A549 (cell line): Measurements from ENCODE around the gene RND2. TPM values are rescaled to one million over a fixed set of nuclear protein-coding genes. Genes with fewer than 3 reads are reported as not detected.

Source experiments
- ATAC-seq, 2 experiments: fragments of 200-7000 bp in 1 of 2; fragments of >200 bp in 1 of 2; cut with Nextera tagmentation in 1 of 2; cut with Tn5 transposase in 1 of 2; 3 replicates each; pipeline versions ENCODE4 v1.8.0 to v1.9.1; 2018 to 2020; ENCODE audit warnings: mild to moderate bottlenecking in 1 of 2, moderate library complexity in 1 of 2
- CTCF ChIA-PET: fragments of 300-600 bp; sonication (Branson Sonifier 250); formaldehyde crosslinking; extraction: SDS; loops from one replicate; lab custom pipeline; 2021; ENCODE audit warnings: antibody characterized with exemption, inconsistent platforms; lab: Yijun Ruan, JAX
- POLR2A ChIA-PET: fragments of 350-600 bp; formaldehyde crosslinking; extraction: SDS; loops from one replicate; lab custom pipeline; 2021; ENCODE audit warnings: antibody characterized with exemption, inconsistent platforms; lab: Yijun Ruan, JAX
- DNase-seq, 2 experiments: peaks; one replicate each; pipeline versions ENCODE4 v3.0.0 to v3.0.0-alpha.2; 2011 to 2016; ENCODE audit warnings: low read depth in 1 of 2, low spot score in 1 of 2
- FAIRE-seq: peaks from 2 replicates; lab custom pipeline; 2011; peaks lifted over from hg19 to GRCh38; lab: Jason Lieb, UNC
- H3K27ac ChIP-seq, 2 experiments: fragments of >200 bp; sonication (Bioruptor Twin); formaldehyde crosslinking; 3 replicates each; pipeline ENCODE4 v1.5.1; 2016 to 2017
- H3K4me1 ChIP-seq: fragments of >200 bp; sonication (Bioruptor Twin); formaldehyde crosslinking; 3 replicates; pipeline ENCODE4 v1.6.1; 2016
- H3K4me2 ChIP-seq: fragments of >200 bp; sonication (Bioruptor Twin); formaldehyde crosslinking; 3 replicates; pipeline ENCODE4 v1.6.1; 2016
- H3K4me3 ChIP-seq: fragments of >200 bp; sonication (Bioruptor Twin); formaldehyde crosslinking; 3 replicates; pipeline ENCODE4 v1.5.1; 2016
- H3K9me3 ChIP-seq: fragments of >200 bp; sonication (Bioruptor Twin); formaldehyde crosslinking; 3 replicates; pipeline ENCODE4 v1.6.1; 2016
- BCL3 ChIP-seq: fragments of >200 bp; sonication (Bioruptor Twin); formaldehyde crosslinking; IDR thresholded peaks from 3 replicates; pipeline ENCODE4 v1.6.1; 2016
- CBX2 ChIP-seq: fragments of 200-600 bp; sonication (generic); IDR thresholded peaks from 2 replicates; pipeline ENCODE4 v1.6.1; 2016; ENCODE audit warnings: low read depth, mild to moderate bottlenecking, borderline replicate concordance
- CHD4 ChIP-seq: fragments of 200-600 bp; sonication (generic); IDR thresholded peaks from 2 replicates; pipeline ENCODE4 v1.6.1; 2016; ENCODE audit warnings: antibody characterized with exemption, mild to moderate bottlenecking, borderline replicate concordance
- CTCF ChIP-seq: fragments of >200 bp; sonication (Bioruptor Twin); formaldehyde crosslinking; IDR thresholded peaks from 3 replicates; pipeline ENCODE4 v1.5.1; 2016
- E2F6 ChIP-seq: IDR thresholded peaks from 2 replicates; pipeline ENCODE4 v1.6.1; 2012; ENCODE audit warnings: low read depth, borderline replicate concordance
- EHF ChIP-seq: fragments of 250-450 bp; sonication (Bioruptor Pico); IDR thresholded peaks from 2 replicates; pipeline ENCODE4 v1.5.0; 2020; ENCODE audit warnings: mild to moderate bottlenecking
- EHMT2 ChIP-seq: fragments of 200-600 bp; sonication (generic); IDR thresholded peaks from 2 replicates; pipeline ENCODE4 v1.6.1; 2016; ENCODE audit warnings: antibody characterized with exemption, low read depth, mild to moderate bottlenecking, moderate library complexity
- EP300 ChIP-seq, 2 experiments: fragments of >200 bp; sonication (Bioruptor Twin); formaldehyde crosslinking; IDR thresholded peaks; 2 replicates in 1 of 2; 3 replicates in 1 of 2; pipeline ENCODE4 v1.6.1; 2016 to 2017
- FOSB ChIP-seq: fragments of 250-450 bp; sonication (Bioruptor Pico); IDR thresholded peaks from 2 replicates; pipeline ENCODE4 v1.5.0; 2020; ENCODE audit warnings: mild to moderate bottlenecking, moderate library complexity
- FOSL2 ChIP-seq, 2 experiments: fragments of 450-650 bp in 1 of 2; fragments of >200 bp in 1 of 2; sonication (Bioruptor Twin) in 1 of 2; formaldehyde crosslinking; IDR thresholded peaks; 2 replicates each; pipeline versions ENCODE4 v1.5.0 to v1.6.1; 2016 to 2020; ENCODE audit warnings: mild to moderate bottlenecking in 1 of 2, moderate library complexity in 1 of 2
- GATA3 ChIP-seq: IDR thresholded peaks from 2 replicates; pipeline ENCODE4 v1.6.1; 2012; ENCODE audit warnings: borderline replicate concordance
- HDAC2 ChIP-seq: fragments of 200-600 bp; sonication (generic); IDR thresholded peaks from 2 replicates; pipeline ENCODE4 v1.6.1; 2016
- HEYL ChIP-seq: fragments of 250-450 bp; sonication (Bioruptor Pico); IDR thresholded peaks from 2 replicates; pipeline ENCODE4 v1.8.0; 2021; ENCODE audit warnings: mild to moderate bottlenecking, moderate library complexity
- HMGXB4 ChIP-seq: fragments of 250-450 bp; sonication (Bioruptor Pico); IDR thresholded peaks from 2 replicates; pipeline ENCODE4 v1.5.0; 2021; ENCODE audit warnings: mild to moderate bottlenecking, moderate library complexity, borderline replicate concordance
- HOXB13 ChIP-seq: fragments of 250-450 bp; sonication (Bioruptor Pico); IDR thresholded peaks from 2 replicates; pipeline ENCODE4 v1.5.0; 2020; ENCODE audit warnings: low read depth, mild to moderate bottlenecking, moderate library complexity
- JUN ChIP-seq, 2 experiments: fragments of >200 bp; sonication (Bioruptor Twin); formaldehyde crosslinking; IDR thresholded peaks; 2 replicates in 1 of 2; 3 replicates in 1 of 2; pipeline ENCODE4 v1.6.1; 2016 to 2017
- KDM1A ChIP-seq: fragments of 200-600 bp; sonication (generic); IDR thresholded peaks from 2 replicates; pipeline ENCODE4 v1.6.1; 2016; ENCODE audit warnings: low read depth, mild to moderate bottlenecking
- KDM5A ChIP-seq: fragments of 200-600 bp; sonication (generic); IDR thresholded peaks from 2 replicates; pipeline ENCODE4 v1.6.1; 2016; ENCODE audit warnings: antibody characterized with exemption, mild to moderate bottlenecking
- NFE2L2 ChIP-seq: fragments of 150-350 bp; conservative IDR thresholded peaks from 2 replicates; pipeline ENCODE4 v1.6.1; 2014; ENCODE audit warnings: low read length
- PHF8 ChIP-seq: fragments of 200-600 bp; sonication (generic); IDR thresholded peaks from 2 replicates; pipeline ENCODE4 v1.6.1; 2016; ENCODE audit warnings: low read depth, mild to moderate bottlenecking, antibody characterized with exemption, moderate library complexity, borderline replicate concordance
- RAD21 ChIP-seq, 2 experiments: fragments of >200 bp in 1 of 2; sonication (Bioruptor Twin) in 1 of 2; formaldehyde crosslinking in 1 of 2; IDR thresholded peaks in 1 of 2; conservative IDR thresholded peaks in 1 of 2; 2 replicates in 1 of 2; 3 replicates in 1 of 2; pipeline ENCODE4 v1.6.1; 2012 to 2018; ENCODE audit warnings: inconsistent platforms in 1 of 2
- RARB ChIP-seq: fragments of 250-450 bp; sonication (Bioruptor Pico); IDR thresholded peaks from 2 replicates; pipeline ENCODE4 v1.8.0; 2021; ENCODE audit warnings: mild to moderate bottlenecking, moderate library complexity
- RCOR1 ChIP-seq: fragments of 150-350 bp; IDR thresholded peaks from 2 replicates; pipeline ENCODE4 v1.6.1; 2014; ENCODE audit warnings: antibody characterized with exemption, low read length, low read depth
- SMC3 ChIP-seq: fragments of >200 bp; sonication (Bioruptor Twin); formaldehyde crosslinking; IDR thresholded peaks from 3 replicates; pipeline ENCODE4 v1.6.1; 2018; ENCODE audit warnings: inconsistent platforms
- SREBF2 ChIP-seq: fragments of 450-650 bp; IDR thresholded peaks from 2 replicates; pipeline ENCODE4 v1.6.1; 2014; ENCODE audit warnings: mild to moderate bottlenecking, moderate library complexity
- TP53 ChIP-seq: fragments of 250-450 bp; sonication (Bioruptor Pico); IDR thresholded peaks from 2 replicates; pipeline ENCODE4 v1.5.0; 2021; ENCODE audit warnings: mild to moderate bottlenecking, moderate library complexity
- USF2 ChIP-seq: fragments of 450-650 bp; IDR thresholded peaks from 2 replicates; pipeline ENCODE4 v1.6.1; 2014; ENCODE audit warnings: antibody characterized with exemption
- ZFP36 ChIP-seq: fragments of 450-650 bp; IDR thresholded peaks from 2 replicates; pipeline ENCODE4 v1.6.1; 2014; ENCODE audit warnings: borderline replicate concordance; ENCODE audit not compliant: partially characterized antibody
- ZNF302 ChIP-seq: fragments of 250-450 bp; sonication (Bioruptor Pico); IDR thresholded peaks from 2 replicates; pipeline ENCODE4 v1.9.0; 2021; ENCODE audit warnings: inconsistent platforms, mild to moderate bottlenecking, moderate library complexity
- ZSCAN20 ChIP-seq: fragments of 250-450 bp; sonication (Bioruptor Pico); IDR thresholded peaks from 2 replicates; pipeline ENCODE4 v1.8.0; 2022; ENCODE audit warnings: mild to moderate bottlenecking, moderate library complexity
- WGBS: methylation state at CpG from one replicate; pipeline ENCODE4 v1.1.6; 2017; ENCODE audit errors: missing lambda C conversion rate; 5-methylcytosine and 5-hydroxymethylcytosine counted together
- polyA plus RNA-seq, 4 experiments: library from polyadenylated mRNA; depleted of rRNA in 3 of 4; stranded (reverse); fragments of >200 nt; fragmentation: RNase III in 1 of 4; extraction: RNeasy Plus Mini Kit Qiagen cat#74134 plus additional on column Dnase treatment in 1 of 4; gene quantifications; 2 replicates in 3 of 4; 3 replicates in 1 of 4; pipeline ENCODE4 v1.2.3, GENCODE V29; 2011 to 2017

Gene RND2
- polyA plus RNA-seq, 2 of the 4 experiments (the other 2 are of a cell fraction) = 0.19 to 0.28 TPM

GRCh38 chr17:43028221-43028861, 3.3 kb downstream of the RND2 start:
- TF ChIP-seq HOXB13 (CRISPR knock-in tag) (no peak), GATA3 (no peak), E2F6 (no peak), PHF8 (no peak), FOSB (CRISPR knock-in tag) (no peak), TP53 (no peak), EHMT2 (no peak), HMGXB4 (no peak), HDAC2 (no peak), SREBF2 (no peak), FOSL2 (IDR thresholded peaks at IDR 0.05) (no peak), FOSL2 (CRISPR knock-in tag; IDR thresholded peaks at IDR 0.05) (no peak), ZFP36 (no peak), SMC3 (no peak), RARB (CRISPR knock-in tag) (no peak), ZSCAN20 (CRISPR knock-in tag) (no peak), ZNF302 (CRISPR knock-in tag) (no peak), RCOR1 (no peak), USF2 (no peak), CTCF (no peak)
- TF ChIP-seq, all 56 proteins: peak for 0
- Histone ChIP-seq H3K4me1 (peaks cover 7% of the 10 kb centered on the region; the same call in 2 of the 3 replicates), H3K9me3 (no peaks in the 10 kb centered on the region), H3K27ac (no peak overlapping the region), H3K4me2 (no peak overlapping the region), H3K4me3 (no peak overlapping the region)
- WGBS = 89% methylated on average over 17 of the region's 17 CpGs
- ChIA-PET POLR2A (interaction anchor here (0.8 kb wide), 1 partner anchor 287 kb away, joined by 3 read pairs; no protein-coding TSS in a partner anchor), CTCF (interaction anchor here (0.8 to 2.2 kb wide), 5 partner anchors 12 to 53 kb away, joined by 3 to 5 read pairs (median 5); no protein-coding TSS in a partner anchor)
- DNase-seq = no peak
- no peak for ATAC-seq
- no peak for FAIRE-seq

- FAIRE-seq = no peak
- TF ChIP-seq FOSB (CRISPR knock-in tag) = no peak
- no peak for TF ChIP-seq KDM1A
- TF ChIP-seq HDAC2 = no peak
- TF ChIP-seq KDM5A = no peak
- no peak for TF ChIP-seq CHD4
- TF ChIP-seq RAD21 (conservative IDR thresholded peaks at IDR 0.05 in 1 of 2, IDR thresholded peaks at IDR 0.05 in 1 of 2) = no peak
- no peak for TF ChIP-seq JUN (IDR thresholded peaks at IDR 0.05)
- no peak for TF ChIP-seq PHF8
- no peak for TF ChIP-seq SREBF2
- no peak for TF ChIP-seq HEYL (CRISPR knock-in tag)
- no peak for TF ChIP-seq CBX2
- TF ChIP-seq BCL3 = no peak
- no peak for TF ChIP-seq EHMT2
- TF ChIP-seq EHF (CRISPR knock-in tag) = no peak
- TF ChIP-seq EP300 (IDR thresholded peaks at IDR 0.05) = no peak
- no peak for TF ChIP-seq NFE2L2
Observed at GRCh38 chr17:43030137-43030767, 5.2 kb downstream of the RND2 start.

More at GRCh38 chr17:43030137-43030767, 5.2 kb downstream of the RND2 start:
- WGBS = 74% methylated on average over 6 of the region's 6 CpGs
- Histone ChIP-seq H3K4me1 (peaks cover 7% of the 10 kb centered on the region; the same call in 2 of the 3 replicates), H3K4me3 (no peak overlapping the region), H3K27ac (0 out of 6 replicates have a peak overlapping the region, but pooled peaks of 1 of the 2 experiments have one; percentile 7), H3K4me2 (no peak overlapping the region), H3K9me3 (no peaks in the 10 kb centered on the region)
- CTCF ChIA-PET = interaction anchor here (0.5 to 1.8 kb wide), 3 partner anchors 12 to 264 kb away, joined by 3 to 4 read pairs (median 3); no protein-coding TSS in a partner anchor
- POLR2A ChIA-PET = interaction anchor here (1.9 kb wide), 1 partner anchor 32 kb away, joined by 6 read pairs; the partner anchor contains the start of gene RPL27
- no peak for ATAC-seq
- no peak for DNase-seq
